Caco-2 (cell line): ENCODE data around the gene VPS26B. TPM values are rescaled to one million over a fixed set of nuclear protein-coding genes. Genes with fewer than 3 reads are reported as not detected.
"Not testable (repeated sequence)": the region's sequence is repeated elsewhere in the genome, so short reads cannot be mapped to it uniquely, and the experiment has no call there.

Experiments
- BruUV-seq: library from RNA; stranded (reverse); fragments of 400-500 nt; replicated peaks from 2 replicates; lab custom pipeline; 2021; lab: Mats Ljungman, UMichigan
- CTCF ChIA-PET: fragments of 300-600 bp; sonication (Branson Sonifier 250); formaldehyde crosslinking; loops from one replicate; lab custom pipeline; 2022; ENCODE audit warnings: antibody characterized with exemption; lab: Charles Lee
- POLR2A ChIA-PET: fragments of 300-600 bp; sonication (Branson Sonifier 250); formaldehyde crosslinking; loops from one replicate; lab custom pipeline; 2022; ENCODE audit warnings: antibody characterized with exemption; lab: Charles Lee
- DNase-seq, 2 experiments: peaks; one replicate each; pipeline versions ENCODE4 v3.0.0 to v3.0.0-alpha.2; 2020 to 2022
- H3K27me3 ChIP-seq: replicated peaks from 2 replicates; pipeline ENCODE4 v1.6.0; 2011; ENCODE audit warnings: low read length; ENCODE audit not compliant: control insufficient read depth, insufficient read depth
- H3K36me3 ChIP-seq: 2 replicates; pipeline ENCODE4 v1.5.1; 2011; ENCODE audit warnings: low read length; ENCODE audit not compliant: control insufficient read depth, insufficient read depth
- H3K4me1 ChIP-seq: fragments of 250-450 bp; sonication (Bioruptor Pico); 2 replicates; pipeline ENCODE4 v1.5.1; 2020; ENCODE audit warnings: mild to moderate bottlenecking
- H3K4me3 ChIP-seq: 2 replicates; pipeline ENCODE4 v1.5.1; 2011; ENCODE audit warnings: low read depth, mild to moderate bottlenecking, control low read depth, low read length
- H3K9me3 ChIP-seq: fragments of 250-450 bp; sonication (Bioruptor Pico); 2 replicates; pipeline ENCODE4 v1.5.1; 2020; ENCODE audit warnings: mild to moderate bottlenecking, moderate library complexity
- H3K27ac Mint-ChIP-seq: one replicate; pipeline ENCODE4 v1.8.0; 2022; ENCODE audit warnings: mixed read lengths; ENCODE audit not compliant: unreplicated experiment
- H3K27me3 Mint-ChIP-seq: one replicate; pipeline ENCODE4 v1.8.0; 2022; ENCODE audit warnings: mixed read lengths; ENCODE audit not compliant: insufficient read depth, unreplicated experiment
- H3K36me3 Mint-ChIP-seq: one replicate; pipeline ENCODE4 v1.8.0; 2022; ENCODE audit warnings: mild to moderate bottlenecking, mixed read lengths; ENCODE audit not compliant: insufficient read depth, unreplicated experiment
- H3K4me1 Mint-ChIP-seq: one replicate; pipeline ENCODE4 v1.8.0; 2022; ENCODE audit warnings: low read depth, mixed read lengths; ENCODE audit not compliant: unreplicated experiment
- H3K4me3 Mint-ChIP-seq: one replicate; pipeline ENCODE4 v1.8.0; 2022; ENCODE audit warnings: mild to moderate bottlenecking, moderate library complexity, mixed read lengths; ENCODE audit not compliant: unreplicated experiment
- H3K9me3 Mint-ChIP-seq: one replicate; pipeline ENCODE4 v1.8.0; 2022; ENCODE audit warnings: mixed read lengths; ENCODE audit not compliant: unreplicated experiment
- intact Hi-C: fragments of 100-400 bp; cut with micrococcal nuclease; formaldehyde crosslinking; loops from one replicate; pipeline ENCODE4 v1.10.0; 2022; ENCODE audit not compliant: unreplicated experiment
- total RNA-seq: library from RNA; stranded (reverse); gene quantifications from 2 replicates; pipeline ENCODE4 v1.2.3, GENCODE V29; 2022
- TF ChIP-seq, protein P1 (sequence below), 2 experiments: fragments of 200-600 bp in 1 of 2; IDR thresholded peaks; 1 replicate in 1 of 2; 2 replicates in 1 of 2; pipeline versions ENCODE4 v1.5.1 to v1.8.0; 2011 to 2022; ENCODE audit warnings: antibody characterized with exemption in 1 of 2, control low read depth in 1 of 2, inconsistent platforms in 1 of 2, low read depth in 1 of 2, low read length in 1 of 2, mild to moderate bottlenecking in 1 of 2, moderate library complexity in 1 of 2; ENCODE audit not compliant: insufficient read depth in 1 of 2, severe bottlenecking in 1 of 2, unreplicated experiment in 1 of 2

Gene VPS26B
- total RNA-seq, 1 experiment from 2014 or later: 78.1 TPM

DNA sequence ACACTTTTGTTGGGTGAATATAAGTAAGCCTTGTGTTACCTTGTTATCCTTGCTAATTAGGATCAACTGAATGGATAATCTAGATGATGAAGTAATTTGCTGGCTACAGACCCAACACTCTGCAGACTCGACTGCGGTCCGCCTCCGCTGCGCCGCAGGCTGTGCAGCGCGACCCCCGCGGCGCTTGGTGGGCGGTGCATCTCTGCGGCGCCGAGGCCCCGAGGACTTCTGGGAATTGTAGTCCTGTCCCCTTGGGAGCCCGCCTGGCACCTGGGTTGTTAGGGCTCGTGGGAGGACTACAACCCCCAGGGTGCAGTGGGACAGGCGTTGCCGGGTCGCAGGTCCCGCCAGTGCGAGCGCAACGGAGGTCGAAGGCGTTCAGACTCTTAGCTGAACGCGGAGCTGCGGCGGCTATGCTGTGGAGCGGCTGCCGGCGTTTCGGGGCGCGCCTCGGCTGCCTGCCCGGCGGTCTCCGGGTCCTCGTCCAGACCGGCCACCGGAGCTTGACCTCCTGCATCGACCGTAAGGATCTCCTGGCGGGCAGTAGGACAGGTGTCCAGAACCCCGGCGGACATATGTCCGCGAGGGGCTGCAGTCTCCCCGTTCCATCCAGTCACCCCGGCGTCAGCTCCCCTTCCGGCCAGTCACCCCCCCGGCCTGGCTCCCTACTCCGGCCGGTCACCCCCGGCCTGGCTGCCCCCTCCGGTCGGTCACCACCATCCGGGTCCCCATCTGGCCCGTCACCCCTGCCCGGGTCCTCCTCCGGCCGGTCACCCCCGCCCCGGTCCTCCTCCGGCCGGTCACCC, 28.9 kb downstream of the VPS26B start, which contains the start of the genes ACAD8 and THYN1:
TSS of gene ACAD8 (plus strand) at position 381 of the 806 bp plus-strand sequence. CDS start at position 414, 33 bp downstream.
TSS of gene THYN1 (minus strand) at position 165 of the 806 bp plus-strand sequence. CDS start 470 bp downstream, outside the sequence.
- TF ChIP-seq, protein P1, sequence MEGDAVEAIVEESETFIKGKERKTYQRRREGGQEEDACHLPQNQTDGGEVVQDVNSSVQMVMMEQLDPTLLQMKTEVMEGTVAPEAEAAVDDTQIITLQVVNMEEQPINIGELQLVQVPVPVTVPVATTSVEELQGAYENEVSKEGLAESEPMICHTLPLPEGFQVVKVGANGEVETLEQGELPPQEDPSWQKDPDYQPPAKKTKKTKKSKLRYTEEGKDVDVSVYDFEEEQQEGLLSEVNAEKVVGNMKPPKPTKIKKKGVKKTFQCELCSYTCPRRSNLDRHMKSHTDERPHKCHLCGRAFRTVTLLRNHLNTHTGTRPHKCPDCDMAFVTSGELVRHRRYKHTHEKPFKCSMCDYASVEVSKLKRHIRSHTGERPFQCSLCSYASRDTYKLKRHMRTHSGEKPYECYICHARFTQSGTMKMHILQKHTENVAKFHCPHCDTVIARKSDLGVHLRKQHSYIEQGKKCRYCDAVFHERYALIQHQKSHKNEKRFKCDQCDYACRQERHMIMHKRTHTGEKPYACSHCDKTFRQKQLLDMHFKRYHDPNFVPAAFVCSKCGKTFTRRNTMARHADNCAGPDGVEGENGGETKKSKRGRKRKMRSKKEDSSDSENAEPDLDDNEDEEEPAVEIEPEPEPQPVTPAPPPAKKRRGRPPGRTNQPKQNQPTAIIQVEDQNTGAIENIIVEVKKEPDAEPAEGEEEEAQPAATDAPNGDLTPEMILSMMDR (IDR thresholded peaks at IDR 0.05; ENCODE audit: insufficient read depth in 1 of 2, low read depth in 1 of 2, low read length in 1 of 2, severe bottlenecking in 1 of 2, unreplicated experiment in 1 of 2): peak; percentile 46 to 47
- Histone ChIP-seq H3K4me3 (peak within 1 kb of the TSS; percentile 64), H3K27me3 (no peaks in the 10 kb centered on the region), H3K36me3 (no peaks in the 10 kb centered on the region; the same call in 1 of the 2 replicates), H3K4me1 (0 out of 2 replicates have a peak, but pooled peaks cover 10% of the 10 kb centered on the region), H3K9me3 (no peaks in the 10 kb centered on the region)
- peak within 1 kb of the TSS; percentile 63 for H3K27ac Mint-ChIP-seq
- H3K27me3 Mint-ChIP-seq: no peaks in the 10 kb centered on the region
- BruUV-seq: no TSS peak
- H3K36me3 Mint-ChIP-seq: peaks cover 18% of the 10 kb centered on the region
- peaks cover 7% of the 10 kb centered on the region for H3K4me1 Mint-ChIP-seq
- intact Hi-C loops: loop anchor here (1.0 to 5.0 kb wide), 2 partner anchors 29 to 79 kb away; partner anchors contain the start of genes GLB1L2 and VPS26B
- H3K4me3 Mint-ChIP-seq: peak within 1 kb of the TSS; percentile 89
- POLR2A ChIA-PET: interaction anchor here (0.6 to 1.3 kb wide), 5 partner anchors 9 to 1195 kb away, joined by 3 to 10 read pairs (median 6); partner anchors contain the start of genes NCAPD3 and VPS26B
- peak; percentile 99 for DNase-seq
- H3K9me3 Mint-ChIP-seq: no peaks in the 10 kb centered on the region
- CTCF ChIA-PET: interaction anchor here (0.7 to 1.4 kb wide), 4 partner anchors 9 to 207 kb away, joined by 3 to 8 read pairs (median 7); partner anchors contain the start of genes NCAPD3 and VPS26B

DNA sequence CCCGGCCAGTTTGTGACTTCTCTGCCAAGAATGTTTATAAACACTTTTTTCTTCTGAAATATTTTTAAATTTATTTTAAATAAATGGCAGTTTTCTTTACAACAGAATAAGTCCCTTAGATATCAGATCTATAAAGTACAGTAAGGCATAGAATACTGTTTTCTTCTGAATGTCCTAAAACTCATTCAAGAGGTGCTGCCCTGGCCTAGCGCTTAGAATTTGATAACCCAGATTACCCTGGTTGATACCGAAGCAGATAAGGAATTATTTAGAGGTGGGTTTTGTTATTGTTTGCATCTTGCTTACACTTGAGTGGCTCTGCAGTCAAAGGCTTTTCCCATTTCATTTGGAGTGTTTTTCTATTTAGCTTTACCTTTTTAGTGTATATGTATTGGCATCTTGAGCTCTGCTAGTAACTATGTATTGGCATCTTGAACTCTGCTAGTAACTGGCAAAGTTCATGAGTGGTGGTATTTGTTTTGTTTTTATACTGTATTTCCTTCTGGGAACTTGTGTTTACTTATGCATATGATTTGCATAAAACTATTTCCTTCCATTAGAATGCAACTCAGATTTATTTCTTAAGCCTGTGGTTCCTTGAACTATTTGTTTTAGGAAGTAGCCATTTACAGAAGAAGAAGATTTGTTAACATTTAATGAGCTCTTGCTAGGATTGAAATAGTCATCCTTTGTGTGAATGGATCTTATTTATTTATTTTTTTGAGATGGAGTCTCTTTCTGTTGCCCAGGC, 30.1 kb downstream of the VPS26B start:
- H3K9me3 Mint-ChIP-seq: no peaks in the 10 kb centered on the region

DNA sequence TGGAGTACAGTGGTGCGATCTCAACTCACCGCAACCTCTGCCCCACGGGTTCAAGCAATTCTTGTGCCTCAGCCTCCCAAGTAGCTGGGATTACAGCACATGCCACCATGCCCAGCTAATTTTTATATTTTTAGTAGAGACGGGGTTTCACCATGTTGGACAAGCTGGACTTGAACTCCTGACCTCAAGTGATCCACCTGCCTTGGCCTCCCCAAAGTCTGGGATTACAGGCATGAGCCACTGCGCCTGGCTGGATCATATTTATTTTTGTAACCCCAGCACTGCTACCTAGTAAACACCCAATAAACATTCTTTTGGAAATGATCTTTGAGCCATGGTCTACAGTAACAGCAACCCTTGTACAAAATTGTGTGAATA, 30.7 kb downstream of the VPS26B start:
- H3K36me3 ChIP-seq, H3K9me3 ChIP-seq, H3K36me3 Mint-ChIP-seq, H3K27me3 ChIP-seq, H3K27me3 Mint-ChIP-seq, intact Hi-C loops, H3K4me3 ChIP-seq, H3K4me3 Mint-ChIP-seq, H3K27ac Mint-ChIP-seq, DNase-seq, BruUV-seq, H3K9me3 Mint-ChIP-seq, H3K4me1 Mint-ChIP-seq, POLR2A ChIA-PET: not testable (repeated sequence)
- H3K4me1 ChIP-seq: 0 out of 2 replicates have a peak, but pooled peaks cover 10% of the 10 kb centered on the region
- CTCF ChIA-PET: interaction anchor here (1.1 kb wide), 1 partner anchor 33 kb away, joined by 3 read pairs; no protein-coding TSS in a partner anchor

More for the DNA sequence above, 30.1 kb downstream of the VPS26B start:
- ChIA-PET CTCF (interaction anchor here (0.6 to 1.4 kb wide), 3 partner anchors 8 to 33 kb away, joined by 3 to 8 read pairs (median 3); no protein-coding TSS in a partner anchor), POLR2A (interaction anchor here (0.7 to 1.3 kb wide), 2 partner anchors 31 to 1196 kb away, joined by 9 to 10 read pairs; partner anchors contain the start of gene NCAPD3)
- no peaks in the 10 kb centered on the region for H3K27me3 Mint-ChIP-seq
- peak overlapping the region; percentile 64 for H3K4me3 ChIP-seq
- H3K36me3 Mint-ChIP-seq: peaks cover 8% of the 10 kb centered on the region
- H3K27ac Mint-ChIP-seq: no peak overlapping the region
- 0 out of 2 replicates have a peak, but pooled peaks cover 10% of the 10 kb centered on the region for H3K4me1 ChIP-seq
- DNase-seq: no peak
- intact Hi-C loops: loop anchor here (5.0 kb wide), 1 partner anchor 78 kb away; the partner anchor contains the start of gene GLB1L2
- H3K4me1 Mint-ChIP-seq: peaks cover 7% of the 10 kb centered on the region
- TF ChIP-seq, protein P1 (IDR thresholded peaks at IDR 0.05; ENCODE audit: insufficient read depth in 1 of 2, low read depth in 1 of 2, low read length in 1 of 2, severe bottlenecking in 1 of 2, unreplicated experiment in 1 of 2): no peak
- H3K9me3 ChIP-seq: no peaks in the 10 kb centered on the region
- H3K4me3 Mint-ChIP-seq: peak overlapping the region; percentile 89
- no peaks in the 10 kb centered on the region for H3K27me3 ChIP-seq
- H3K36me3 ChIP-seq: no peaks in the 10 kb centered on the region; the same call in 1 of the 2 replicates
- TSS peak; percentile 46 for BruUV-seq
